Mesenchymal stem cell (in vitro differentiated cells and primary cell): Measurements from ENCODE around the gene HMGN1.

Experiments used
- DNase-seq: peaks from one replicate; pipeline ENCODE4 v3.0.0-alpha.2; 2013
- H2AFZ ChIP-seq: one replicate; pipeline ENCODE4 v1.6.1; 2013; ENCODE audit warnings: low read depth, mild to moderate bottlenecking, control low read depth, inconsistent platforms, low read length, moderate library complexity
- H2AK5ac ChIP-seq: 2 replicates; pipeline ENCODE4 v1.6.1; 2013; ENCODE audit warnings: low read length, moderate library complexity, mild to moderate bottlenecking, inconsistent platforms; ENCODE audit not compliant: severe bottlenecking
- H2BK120ac ChIP-seq: one replicate; pipeline ENCODE4 v1.6.1; 2013; ENCODE audit warnings: low read depth, mild to moderate bottlenecking, inconsistent platforms, low read length, moderate library complexity
- H2BK12ac ChIP-seq, 2 experiments: one replicate each; pipeline ENCODE4 v1.6.1; 2013; ENCODE audit warnings: inconsistent platforms in 2 of 2, low read length in 2 of 2, mild to moderate bottlenecking in 2 of 2, moderate library complexity in 2 of 2, control low read depth in 1 of 2
- H2BK15ac ChIP-seq: one replicate; pipeline ENCODE4 v1.6.1; 2013; ENCODE audit warnings: mild to moderate bottlenecking, low read depth, inconsistent platforms; ENCODE audit not compliant: poor library complexity, severe bottlenecking
- H2BK5ac ChIP-seq: 2 replicates; pipeline ENCODE4 v1.6.1; 2013; ENCODE audit warnings: low read depth, mild to moderate bottlenecking, low read length, control low read depth, inconsistent platforms; ENCODE audit not compliant: poor library complexity, severe bottlenecking
- H3K14ac ChIP-seq, 2 experiments: one replicate each; pipeline ENCODE4 v1.6.1; 2013; ENCODE audit warnings: inconsistent platforms in 2 of 2, low read length in 2 of 2, control low read depth in 1 of 2, mild to moderate bottlenecking in 1 of 2, moderate library complexity in 1 of 2
- H3K18ac ChIP-seq, 2 experiments: one replicate each; pipeline ENCODE4 v1.6.1; 2013; ENCODE audit warnings: inconsistent platforms in 2 of 2, low read length in 2 of 2, control low read depth in 1 of 2, low read depth in 1 of 2, mild to moderate bottlenecking in 1 of 2
- H3K23ac ChIP-seq, 2 experiments: one replicate each; pipeline ENCODE4 v1.6.1; 2013; ENCODE audit warnings: inconsistent platforms in 2 of 2, low read length in 2 of 2, mild to moderate bottlenecking in 2 of 2, moderate library complexity in 2 of 2, control low read depth in 1 of 2
- H3K27ac ChIP-seq: 2 replicates; pipeline ENCODE4 v1.5.1; 2013; ENCODE audit warnings: mild to moderate bottlenecking, moderate library complexity, low read length, control low read depth, inconsistent platforms; ENCODE audit not compliant: poor library complexity, severe bottlenecking
- H3K27me3 ChIP-seq, 2 experiments: 2 replicates each; pipeline versions ENCODE4 v1.6.1 to v1.7.0; 2013; ENCODE audit warnings: low read length in 2 of 2, mild to moderate bottlenecking in 2 of 2, moderate library complexity in 2 of 2, control low read depth in 1 of 2, inconsistent platforms in 1 of 2; ENCODE audit not compliant: control insufficient read depth in 1 of 2, insufficient read depth in 1 of 2
- H3K36me3 ChIP-seq, 2 experiments: 2 replicates each; pipeline versions ENCODE4 v1.6.1 to v1.7.0; 2013; ENCODE audit warnings: low read length in 2 of 2, control low read depth in 1 of 2, inconsistent platforms in 1 of 2, low read depth in 1 of 2, mild to moderate bottlenecking in 1 of 2; ENCODE audit not compliant: insufficient read depth in 2 of 2, control insufficient read depth in 1 of 2
- H3K4ac ChIP-seq, 2 experiments: one replicate each; pipeline ENCODE4 v1.6.1; 2013; ENCODE audit warnings: inconsistent platforms in 2 of 2, low read length in 2 of 2, mild to moderate bottlenecking in 2 of 2, moderate library complexity in 2 of 2, control low read depth in 1 of 2, low read depth in 1 of 2
- H3K4me1 ChIP-seq: 2 replicates; pipeline ENCODE4 v1.6.1; 2013; ENCODE audit warnings: low read depth, low read length, control low read depth; ENCODE audit not compliant: control insufficient read depth, insufficient read depth
- H3K4me2 ChIP-seq: 2 replicates; pipeline ENCODE4 v1.6.1; 2013; ENCODE audit warnings: low read length, mild to moderate bottlenecking, inconsistent platforms; ENCODE audit not compliant: poor library complexity, severe bottlenecking
- H3K4me3 ChIP-seq, 2 experiments: 2 replicates each; pipeline versions ENCODE4 v1.5.1 to v1.7.0; 2013; ENCODE audit warnings: low read length in 2 of 2, mild to moderate bottlenecking in 2 of 2, control low read depth in 1 of 2, low read depth in 1 of 2; ENCODE audit not compliant: insufficient read depth in 1 of 2
- H3K79me1 ChIP-seq: replicated peaks from 2 replicates; pipeline ENCODE4 v1.6.1; 2013; ENCODE audit warnings: mild to moderate bottlenecking, control low read depth, low read length, inconsistent platforms; ENCODE audit not compliant: poor library complexity, severe bottlenecking
- H3K9ac ChIP-seq: 2 replicates; pipeline ENCODE4 v1.7.0; 2013; ENCODE audit warnings: mild to moderate bottlenecking, low read length, moderate library complexity
- H3K9me3 ChIP-seq: 2 replicates; pipeline ENCODE4 v1.7.0; 2013; ENCODE audit warnings: mild to moderate bottlenecking, low read length; ENCODE audit not compliant: control insufficient read depth
- H4K8ac ChIP-seq: one replicate; pipeline ENCODE4 v1.6.1; 2013; ENCODE audit warnings: inconsistent platforms, mild to moderate bottlenecking, low read length, moderate library complexity
- H4K91ac ChIP-seq: one replicate; pipeline ENCODE4 v1.6.1; 2013; ENCODE audit warnings: mild to moderate bottlenecking, low read length, inconsistent platforms
- WGBS: methylation state at CpG from one replicate; pipeline ENCODE4 v1.1.7; 2013; ENCODE audit warnings: mixed read lengths; 5-methylcytosine and 5-hydroxymethylcytosine counted together

Gene HMGN1

GRCh38 chr21:39318091-39318959 is 30.6 kb downstream of the HMGN1 start:
- H2BK12ac ChIP-seq: no peak overlapping the region
- H3K4ac ChIP-seq: no peak overlapping the region
- H2AK5ac ChIP-seq: no peak overlapping the region
- H3K79me1 ChIP-seq: no peaks in the 10 kb centered on the region
- WGBS: 83% methylated on average over 7 of the region's 8 CpGs
- H3K4me1 ChIP-seq: peaks cover 6% of the 10 kb centered on the region
- H2AFZ ChIP-seq: no peak overlapping the region
- no peak overlapping the region for H2BK120ac ChIP-seq
- no peak overlapping the region for H3K23ac ChIP-seq
- H3K36me3 ChIP-seq: no peaks in the 10 kb centered on the region
- H3K14ac ChIP-seq: no peak overlapping the region
- no peak overlapping the region for H3K9ac ChIP-seq
- H3K4me3 ChIP-seq: no peak overlapping the region
- no peak overlapping the region for H4K91ac ChIP-seq
- no peak for DNase-seq
- no peak overlapping the region for H2BK5ac ChIP-seq
- no peaks in the 10 kb centered on the region for H3K9me3 ChIP-seq
- H3K27me3 ChIP-seq: no peaks in the 10 kb centered on the region
- no peak overlapping the region for H3K18ac ChIP-seq
- no peak overlapping the region for H3K27ac ChIP-seq
- H2BK15ac ChIP-seq: no peak overlapping the region
- no peak overlapping the region for H3K4me2 ChIP-seq
- H4K8ac ChIP-seq: no peak overlapping the region

- H3K4me1 ChIP-seq: peaks cover 6% of the 10 kb centered on the region
- no peak overlapping the region for H3K4me2 ChIP-seq
- no peak overlapping the region for H3K9ac ChIP-seq
- H2BK15ac ChIP-seq: no peak overlapping the region
- 82% methylated on average over 9 of the region's 11 CpGs for WGBS
- no peak for DNase-seq
- H3K27me3 ChIP-seq: no peaks in the 10 kb centered on the region
- H4K91ac ChIP-seq: no peak overlapping the region
- H3K14ac ChIP-seq: no peak overlapping the region
- no peak overlapping the region for H2AFZ ChIP-seq
- no peak overlapping the region for H2AK5ac ChIP-seq
- no peak overlapping the region for H2BK120ac ChIP-seq
- H3K36me3 ChIP-seq: no peaks in the 10 kb centered on the region
- no peaks in the 10 kb centered on the region for H3K9me3 ChIP-seq
- no peak overlapping the region for H3K23ac ChIP-seq
- H4K8ac ChIP-seq: no peak overlapping the region
- H3K4me3 ChIP-seq: no peak overlapping the region
- no peaks in the 10 kb centered on the region for H3K79me1 ChIP-seq
- no peak overlapping the region for H3K27ac ChIP-seq
- no peak overlapping the region for H2BK12ac ChIP-seq
- H3K18ac ChIP-seq: no peak overlapping the region
- H3K4ac ChIP-seq: no peak overlapping the region
- no peak overlapping the region for H2BK5ac ChIP-seq
Measured at GRCh38 chr21:39317134-39318090, 31.5 kb downstream of the HMGN1 start.

GRCh38 chr21:39316729-39317128 is 32.2 kb downstream of the HMGN1 start:
- Histone ChIP-seq H2BK120ac (no peak overlapping the region), H3K79me1 (no peaks in the 10 kb centered on the region), H3K4me2 (no peak overlapping the region), H3K18ac (no peak overlapping the region), H4K91ac (no peak overlapping the region), H3K4me3 (no peak overlapping the region), H2AFZ (no peak overlapping the region), H3K9me3 (no peaks in the 10 kb centered on the region), H4K8ac (no peak overlapping the region), H3K36me3 (peaks cover 0 to 4% of the 10 kb centered on the region in 2 experiments), H3K23ac (no peak overlapping the region), H3K27ac (no peak overlapping the region), H2BK12ac (no peak overlapping the region), H3K4ac (no peak overlapping the region), H2AK5ac (no peak overlapping the region), H3K4me1 (peaks cover 6% of the 10 kb centered on the region), H3K14ac (no peak overlapping the region), H2BK15ac (no peak overlapping the region), H3K9ac (no peak overlapping the region), H3K27me3 (no peaks in the 10 kb centered on the region), H2BK5ac (no peak overlapping the region)
- 88% methylated on average over 5 of the region's 6 CpGs for WGBS
- no peak for DNase-seq
